Left ventricle myocardium superior (tissue), 1 donor: ENCODE measurements around the gene TREX2. TPM values are rescaled to one million over a fixed set of nuclear protein-coding genes. Genes with fewer than 3 reads are reported as not detected.

Source experiments
- ATAC-seq: fragments of 200-7000 bp; cut with Tn5 transposase; one replicate; pipeline ENCODE4 v1.9.1; 2020; ENCODE audit warnings: mild to moderate bottlenecking, moderate library complexity
- DNase-seq: peaks from one replicate; pipeline ENCODE4 v3.0.0-alpha.2; 2020
- intact Hi-C: fragments of 100-400 bp; cut with micrococcal nuclease; formaldehyde crosslinking; loops from one replicate; pipeline ENCODE4 v1.11.0; 2022
- total RNA-seq: library from RNA; stranded (reverse); fragmentation: NEBNext Ultra II Directional; extraction: Animal tissue kit (Norgen Biotek cat#: 25700); gene quantifications from one replicate; pipeline ENCODE4 v1.2.1, GENCODE V29; 2021
- donor health status: DM: no; HTN: yes; CAD: no; lungs with severe emphysema.

The TREX2 gene
- total RNA-seq, 1 donor from 2014 or later = 0.25 TPM

GRCh38 chrX:153458476-153458875 lies 12.6 kb upstream of the TREX2 start:
- intact Hi-C loops = no loop called here

GRCh38 chrX:153457827-153458466 lies 12.1 kb upstream of the TREX2 start:
- ATAC-seq (no peak), DNase-seq (peak; percentile 6)
- intact Hi-C loops = no loop called here

More at GRCh38 chrX:153458476-153458875, 12.6 kb upstream of the TREX2 start:
- DNase-seq (no peak), ATAC-seq (peak; percentile 14)

GRCh38 chrX:153457136-153457825 lies 11.4 kb upstream of the TREX2 start:
- ATAC-seq = no peak
- intact Hi-C loops = no loop called here
- peak; percentile 9 for DNase-seq

- intact Hi-C loops = no loop called here
- DNase-seq = peak; percentile 7
- no peak for ATAC-seq
These were observed 10.8 kb upstream of the TREX2 start for GRCh38 chrX:153456704-153457103.

DNA sequence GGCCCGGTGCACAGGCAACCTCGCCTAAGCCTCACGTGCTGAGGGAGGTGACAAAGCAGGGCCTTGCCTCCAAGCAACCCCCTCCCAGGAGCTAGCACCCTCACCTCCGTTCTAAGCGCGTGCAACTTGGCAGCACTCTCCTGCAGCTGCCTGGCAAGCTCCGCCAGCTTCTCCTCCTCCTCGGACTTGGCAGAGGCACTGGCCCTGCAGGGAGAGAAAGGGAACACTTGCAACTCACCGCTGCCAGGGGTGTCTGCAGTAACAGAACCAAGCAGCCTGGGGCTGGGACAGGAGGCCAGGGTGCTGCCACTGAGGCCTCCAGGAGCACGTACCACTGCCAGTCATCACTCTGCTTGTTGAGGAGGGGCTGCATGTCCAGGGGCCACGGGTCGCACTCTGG lies 10.3 kb upstream of the TREX2 start:
- ATAC-seq = peak; percentile 87
- intact Hi-C loops = no loop called here
- peak; percentile 74 for DNase-seq

- no peak for ATAC-seq
- intact Hi-C loops = no loop called here
- no peak for DNase-seq
These were observed 9.7 kb upstream of the TREX2 start for GRCh38 chrX:153455571-153455970.

DNA sequence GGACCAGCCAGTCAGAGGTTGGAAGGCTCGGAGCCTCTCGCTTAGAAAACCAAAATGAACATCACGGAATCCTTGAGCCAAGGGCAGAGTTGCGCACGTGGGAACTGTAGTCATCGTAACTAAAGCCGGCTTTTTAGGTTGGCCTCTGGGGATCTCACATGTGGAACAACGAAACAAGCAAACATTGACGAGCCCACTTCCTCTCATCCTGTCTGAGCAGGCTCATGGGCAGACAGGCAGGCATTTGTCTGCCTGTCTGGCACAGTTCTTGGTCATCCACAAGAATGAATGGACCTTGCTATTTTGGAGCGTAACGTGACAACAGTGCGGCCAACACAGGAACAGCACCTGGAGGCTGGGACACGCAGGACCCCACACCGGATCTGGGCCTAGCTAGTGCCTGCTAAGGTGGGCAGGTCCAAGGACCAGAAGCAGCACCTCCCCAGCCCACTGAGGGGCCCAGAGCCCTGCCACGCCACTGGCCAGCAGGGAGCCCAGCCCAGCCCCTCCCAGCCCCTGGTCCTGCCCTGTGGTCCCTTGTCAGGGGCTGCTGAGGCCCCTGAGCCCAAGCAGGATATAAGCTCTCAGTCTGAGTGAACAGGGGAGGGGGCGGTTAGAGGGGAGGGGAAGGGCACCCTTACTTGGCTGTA lies 9.2 kb upstream of the TREX2 start:
- intact Hi-C loops = no loop called here
- ATAC-seq (no peak), DNase-seq (no peak)

DNA sequence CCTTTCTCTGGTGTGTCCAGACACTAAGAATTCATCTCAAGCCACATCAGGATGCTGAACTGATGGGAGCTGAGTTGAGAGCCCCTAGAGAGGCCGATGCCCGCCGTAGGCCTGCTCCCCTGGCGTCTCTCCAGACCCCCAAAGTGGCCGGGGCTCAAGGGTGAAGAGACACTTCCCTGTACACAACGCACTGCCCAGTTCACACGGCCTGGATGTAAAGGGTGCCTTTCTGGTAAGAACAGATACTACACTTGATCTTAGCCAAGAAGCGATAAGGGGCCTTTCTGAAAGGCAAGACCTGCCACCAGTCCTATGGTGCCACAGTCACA lies 5.1 kb upstream of the TREX2 start:
- no peak for DNase-seq
- no peak for ATAC-seq
- intact Hi-C loops = no loop called here

GRCh38 chrX:153450114-153450948 lies 4.5 kb upstream of the TREX2 start:
- no peak for DNase-seq
- ATAC-seq = no peak
- intact Hi-C loops = no loop called here

- DNase-seq = no peak
- intact Hi-C loops = no loop called here
- ATAC-seq = no peak
These were observed 3.7 kb upstream of the TREX2 start for GRCh38 chrX:153449368-153450113.

DNA sequence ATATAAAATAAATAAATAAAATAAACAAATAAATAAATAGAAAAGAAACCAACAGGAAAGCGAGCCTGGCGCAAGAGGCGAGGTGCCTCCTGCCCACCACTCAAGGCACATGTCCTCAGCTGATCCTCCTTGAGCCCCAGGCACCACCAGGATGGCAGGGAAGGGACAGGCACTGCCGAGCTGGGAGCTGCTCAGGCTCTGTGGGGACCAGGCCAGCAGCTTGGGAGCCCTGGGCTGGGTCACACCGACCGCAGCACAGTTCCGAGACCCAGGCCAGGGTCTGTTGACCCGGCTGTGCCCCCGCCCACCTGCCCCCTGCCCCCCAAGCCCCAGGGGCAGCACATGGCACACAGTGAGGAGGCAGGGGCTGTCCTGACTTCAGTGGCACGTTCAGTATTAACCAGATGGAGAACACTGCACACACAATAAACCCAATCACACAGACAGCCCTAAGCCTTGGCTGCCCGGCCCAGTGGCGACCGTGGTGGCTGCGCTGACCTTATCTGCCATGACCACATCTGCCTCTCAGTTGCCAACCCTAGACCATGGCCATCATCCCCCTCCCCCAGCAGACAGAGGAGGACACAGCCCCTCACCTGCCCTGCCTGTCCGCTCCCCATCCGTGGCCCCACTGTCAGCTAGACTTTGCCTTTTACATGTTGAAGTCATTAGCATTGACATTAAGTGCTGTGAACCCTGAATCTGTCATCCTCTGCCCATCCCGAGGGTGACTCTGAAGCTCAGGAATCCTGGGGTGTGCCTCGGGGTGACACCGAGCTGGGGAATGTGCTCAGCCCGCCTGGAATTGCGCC lies 2.9 kb upstream of the TREX2 start:
- DNase-seq (no peak), ATAC-seq (no peak)
- intact Hi-C loops = no loop called here

- ATAC-seq (no peak), DNase-seq (no peak)
- intact Hi-C loops = no loop called here
These were observed 1.7 kb upstream of the TREX2 start for GRCh38 chrX:153447581-153447960.

DNA sequence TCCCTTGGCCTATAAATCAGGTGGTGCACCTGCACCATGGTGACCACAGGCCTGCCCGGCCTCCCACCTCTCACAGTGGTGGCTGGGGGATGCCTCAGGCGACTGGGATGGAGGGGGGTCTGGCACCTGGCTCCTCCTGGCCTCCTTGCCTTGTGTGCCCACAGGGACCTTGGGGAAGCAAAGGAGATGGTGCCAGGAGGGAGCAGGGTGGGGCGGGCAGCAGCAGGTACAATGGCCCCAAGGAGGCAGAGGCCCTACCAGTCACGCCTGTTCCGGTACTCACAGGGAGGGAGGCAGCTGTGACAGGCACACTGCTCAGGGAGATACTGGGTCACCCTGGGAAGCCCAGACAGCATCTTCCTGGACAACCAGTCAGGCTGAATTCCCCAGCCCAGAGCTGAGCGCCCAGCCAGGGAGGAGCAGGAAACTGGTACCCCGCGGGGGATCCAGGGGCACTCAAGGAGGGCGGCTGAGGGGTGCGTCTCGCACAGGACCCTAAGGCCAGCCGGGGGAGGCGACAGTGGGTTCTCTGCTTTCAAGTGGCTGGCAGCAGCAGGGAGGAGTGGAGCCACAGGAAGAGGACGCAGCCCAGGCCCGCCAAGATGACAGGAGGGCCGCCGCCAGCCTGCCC lies 1.2 kb upstream of the TREX2 start:
- intact Hi-C loops = no loop called here
- DNase-seq (no peak), ATAC-seq (no peak)

DNA sequence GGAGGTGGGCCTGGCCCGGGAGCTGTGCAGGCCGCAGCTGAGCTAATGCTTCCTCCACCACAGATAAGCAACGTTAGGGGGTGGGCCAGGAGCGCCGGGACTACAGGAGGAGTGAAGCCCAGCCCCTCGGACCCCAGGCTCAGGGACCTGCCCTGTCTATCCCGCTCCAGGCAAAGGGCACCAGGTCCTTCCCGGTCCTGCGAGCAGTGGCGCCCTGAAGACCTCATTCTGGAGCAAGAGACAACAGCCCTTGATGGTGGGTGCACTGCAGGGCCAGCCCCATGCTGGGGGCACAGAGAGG lies 730 bp upstream of the TREX2 start:
- no peak for ATAC-seq

GRCh38 chrX:153445106-153445855 lies 575 bp downstream of the TREX2 start:
- DNase-seq = no peak
- ATAC-seq = no peak
- intact Hi-C loops = no loop called here

More for the DNA sequence above, 730 bp upstream of the TREX2 start:
- intact Hi-C loops = no loop called here
- no peak for DNase-seq

- DNase-seq (no peak), ATAC-seq (no peak)
- intact Hi-C loops = no loop called here
These were observed 1.4 kb downstream of the TREX2 start for GRCh38 chrX:153444333-153445011.
